A673 (cell line): ENCODE measurements around the gene ADD3. TPM values are rescaled to one million over a fixed set of nuclear protein-coding genes. Genes with fewer than 3 reads are reported as not detected.

Source experiments
- BruUV-seq: library from RNA; stranded (reverse); fragments of 400-500 nt; replicated peaks from 2 replicates; lab custom pipeline; 2021; lab: Mats Ljungman, UMichigan
- CTCF ChIA-PET: fragments of 300-600 bp; sonication (Branson Sonifier 250); formaldehyde crosslinking; loops from one replicate; lab custom pipeline; 2022; ENCODE audit warnings: antibody characterized with exemption; lab: Charles Lee
- POLR2A ChIA-PET: fragments of 300-600 bp; sonication (Branson Sonifier 250); formaldehyde crosslinking; loops from one replicate; lab custom pipeline; 2022; ENCODE audit warnings: antibody characterized with exemption; ENCODE audit not compliant: low non-redundant PET; lab: Charles Lee
- DNase-seq: peaks from one replicate; pipeline ENCODE4 v3.0.0-alpha.2; 2015; ENCODE audit warnings: low spot score
- H3K27ac ChIP-seq: fragments of 200-600 bp; sonication (generic); 2 replicates; pipeline ENCODE4 v1.5.1; 2016; ENCODE audit warnings: mixed run types, low read depth, mild to moderate bottlenecking, mixed read lengths, antibody characterized with exemption, low read length; ENCODE audit not compliant: poor library complexity, severe bottlenecking
- H3K27me3 ChIP-seq: fragments of 200-600 bp; sonication (generic); replicated peaks from 2 replicates; pipeline ENCODE4 v1.6.1; 2017; ENCODE audit warnings: mixed run types, low read depth, mild to moderate bottlenecking, mixed read lengths, antibody characterized with exemption, low read length; ENCODE audit not compliant: insufficient read depth, poor library complexity
- H3K36me3 ChIP-seq: fragments of 200-600 bp; sonication (generic); 2 replicates; pipeline ENCODE4 v1.6.1; 2016; ENCODE audit warnings: mixed run types, mild to moderate bottlenecking, mixed read lengths, antibody characterized with exemption, low read length; ENCODE audit not compliant: insufficient read depth, poor library complexity, severe bottlenecking
- H3K4me1 ChIP-seq: fragments of 200-600 bp; sonication (generic); 2 replicates; pipeline ENCODE4 v1.6.1; 2017; ENCODE audit warnings: mixed run types, mild to moderate bottlenecking, mixed read lengths, antibody characterized with exemption, low read length; ENCODE audit not compliant: insufficient read depth, poor library complexity, severe bottlenecking
- H3K4me3 ChIP-seq: fragments of 200-600 bp; sonication (generic); 2 replicates; pipeline ENCODE4 v1.5.1; 2016; ENCODE audit warnings: low read depth, mixed run types, mild to moderate bottlenecking, mixed read lengths, low read length; ENCODE audit not compliant: poor library complexity, severe bottlenecking
- H3K9me3 ChIP-seq: fragments of 200-600 bp; sonication (generic); 2 replicates; pipeline ENCODE4 v1.6.1; 2016; ENCODE audit warnings: mixed run types, low read depth, mild to moderate bottlenecking, mixed read lengths, antibody characterized with exemption, low read length; ENCODE audit not compliant: poor library complexity, severe bottlenecking
- CTCF ChIP-seq: fragments of 300-800, 200-600 bp; sonication (generic); conservative IDR thresholded peaks from 2 replicates; pipeline ENCODE4 v1.5.1; 2017; ENCODE audit warnings: low read depth, mild to moderate bottlenecking, antibody characterized with exemption, low read length, moderate library complexity, mixed read lengths
- EZH2 ChIP-seq: fragments of 200-600 bp; sonication (generic); IDR thresholded peaks from 2 replicates; pipeline ENCODE4 v1.6.1; 2017; ENCODE audit warnings: borderline replicate concordance, low read depth, mild to moderate bottlenecking, mixed read lengths, antibody characterized with exemption, low read length; ENCODE audit not compliant: poor library complexity, severe bottlenecking
- intact Hi-C: fragments of 100-400 bp; cut with micrococcal nuclease; formaldehyde crosslinking; loops from one replicate; pipeline ENCODE4 v1.10.0; 2022; ENCODE audit not compliant: unreplicated experiment
- total RNA-seq: library from RNA; stranded (reverse); gene quantifications from 2 replicates; pipeline ENCODE4 v1.2.3, GENCODE V29; 2021

The ADD3 gene
- total RNA-seq, 1 experiment from 2014 or later, result 82.9 TPM

GRCh38 chr10:109979215-109979614, 28.6 kb upstream of the ADD3 start:
- Histone ChIP-seq H3K36me3 (no peaks in the 10 kb centered on the region), H3K27ac (no peak overlapping the region), H3K9me3 (no peaks in the 10 kb centered on the region), H3K27me3 (no peaks in the 10 kb centered on the region), H3K4me1 (peaks cover 12% of the 10 kb centered on the region), H3K4me3 (no peak overlapping the region)
- ChIA-PET CTCF (interaction anchor here (1.2 kb wide), 1 partner anchor 79 kb away, joined by 5 read pairs; no protein-coding TSS in a partner anchor), POLR2A (no interaction called here)
- TF ChIP-seq EZH2, result no peak
- TF ChIP-seq CTCF, result no peak
- intact Hi-C loops, result loop anchor here (10.0 kb wide), 1 partner anchor 296 kb away; no protein-coding TSS in a partner anchor
- DNase-seq, result no peak
- no TSS peak for BruUV-seq

- DNase-seq, result no peak
- Histone ChIP-seq H3K27me3 (no peaks in the 10 kb centered on the region), H3K36me3 (no peaks in the 10 kb centered on the region), H3K27ac (no peak overlapping the region), H3K4me1 (peaks cover 12% of the 10 kb centered on the region), H3K9me3 (no peaks in the 10 kb centered on the region), H3K4me3 (no peak overlapping the region)
- no peak for TF ChIP-seq CTCF
- TF ChIP-seq EZH2, result no peak
- CTCF ChIA-PET, result no interaction called here
- no TSS peak for BruUV-seq
- intact Hi-C loops, result no loop called here
- POLR2A ChIA-PET, result no interaction called here
Measured at GRCh38 chr10:109981650-109982049, 26.1 kb upstream of the ADD3 start.

- no peak for DNase-seq
- Histone ChIP-seq H3K27ac (no peak overlapping the region), H3K4me3 (no peak overlapping the region), H3K36me3 (no peaks in the 10 kb centered on the region), H3K27me3 (no peaks in the 10 kb centered on the region), H3K9me3 (no peaks in the 10 kb centered on the region), H3K4me1 (peaks cover 10% of the 10 kb centered on the region)
- CTCF ChIA-PET, result no interaction called here
- TF ChIP-seq EZH2, result no peak
- TF ChIP-seq CTCF, result no peak
- POLR2A ChIA-PET, result no interaction called here
- BruUV-seq, result no TSS peak
- intact Hi-C loops, result no loop called here
Measured at GRCh38 chr10:109982123-109982522, 25.7 kb upstream of the ADD3 start.
